Lower leg skin (tissue), 3 donors: ENCODE data around the gene TRIP10.

Experiments
- POLR2A ChIP-seq, 2 donors: fragments of 450-650 bp; IDR thresholded peaks; one replicate each; pipeline ENCODE4 v1.6.1; 2016 to 2017; ENCODE audit warnings: antibody characterized with exemption in 2 of 2, mild to moderate bottlenecking in 1 of 2, moderate library complexity in 1 of 2
- TF ChIP-seq, protein P1 (sequence below), 3 donors: fragments of 450-650 bp; IDR thresholded peaks; one replicate each; pipeline ENCODE4 v1.5.1; 2016; ENCODE audit warnings: antibody characterized with exemption in 3 of 3, mild to moderate bottlenecking in 3 of 3, moderate library complexity in 2 of 3

DNA sequence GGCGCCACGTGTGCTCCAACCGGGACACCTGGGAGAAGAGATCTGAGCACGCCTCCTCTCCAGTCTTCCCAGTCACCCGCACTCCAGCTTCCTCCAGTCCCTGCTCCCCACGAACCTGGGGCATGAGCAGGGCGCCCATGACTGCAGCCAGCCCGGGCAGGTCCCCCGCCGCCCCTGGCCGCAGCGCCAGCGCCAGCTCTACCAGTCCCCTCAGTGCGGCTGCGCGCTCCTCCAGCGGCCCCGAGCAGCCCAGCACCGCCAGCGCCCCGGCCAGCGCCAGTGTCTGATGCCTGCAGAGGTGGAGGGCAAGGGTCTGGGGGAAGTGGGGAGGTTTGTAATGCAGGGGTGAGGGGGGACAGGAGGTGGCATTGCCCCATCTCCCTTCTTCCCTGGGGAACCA lies 14.7 kb downstream of the TRIP10 start:
- TF ChIP-seq, protein P1, sequence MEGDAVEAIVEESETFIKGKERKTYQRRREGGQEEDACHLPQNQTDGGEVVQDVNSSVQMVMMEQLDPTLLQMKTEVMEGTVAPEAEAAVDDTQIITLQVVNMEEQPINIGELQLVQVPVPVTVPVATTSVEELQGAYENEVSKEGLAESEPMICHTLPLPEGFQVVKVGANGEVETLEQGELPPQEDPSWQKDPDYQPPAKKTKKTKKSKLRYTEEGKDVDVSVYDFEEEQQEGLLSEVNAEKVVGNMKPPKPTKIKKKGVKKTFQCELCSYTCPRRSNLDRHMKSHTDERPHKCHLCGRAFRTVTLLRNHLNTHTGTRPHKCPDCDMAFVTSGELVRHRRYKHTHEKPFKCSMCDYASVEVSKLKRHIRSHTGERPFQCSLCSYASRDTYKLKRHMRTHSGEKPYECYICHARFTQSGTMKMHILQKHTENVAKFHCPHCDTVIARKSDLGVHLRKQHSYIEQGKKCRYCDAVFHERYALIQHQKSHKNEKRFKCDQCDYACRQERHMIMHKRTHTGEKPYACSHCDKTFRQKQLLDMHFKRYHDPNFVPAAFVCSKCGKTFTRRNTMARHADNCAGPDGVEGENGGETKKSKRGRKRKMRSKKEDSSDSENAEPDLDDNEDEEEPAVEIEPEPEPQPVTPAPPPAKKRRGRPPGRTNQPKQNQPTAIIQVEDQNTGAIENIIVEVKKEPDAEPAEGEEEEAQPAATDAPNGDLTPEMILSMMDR (IDR thresholded peaks at IDR 0.05), result no peak
- TF ChIP-seq POLR2A (IDR thresholded peaks at IDR 0.05), result no peak
